NCI-H510A treated with DMSO at 0.1 percent for 48 hours (cell line): Measurements from ENCODE around the gene GPR143.

Experiments
- DNase-seq: peaks from one replicate; lab custom pipeline; 2025; lab: John Stamatoyannopoulos, UW

GPR143 gene

GRCh38 chrX:9708086-9708485, 57.6 kb downstream of the GPR143 start:
- DNase-seq = no peak

GRCh38 chrX:9707306-9708033, 58.2 kb downstream of the GPR143 start:
- DNase-seq = no peak

- no peak for DNase-seq
These were observed 59.2 kb downstream of the GPR143 start for GRCh38 chrX:9706421-9706820.

GRCh38 chrX:9704876-9705465, 60.7 kb downstream of the GPR143 start:
- no peak for DNase-seq

GRCh38 chrX:9703406-9703805, 62.2 kb downstream of the GPR143 start:
- no peak for DNase-seq

- no peak for DNase-seq
These were observed 63.9 kb downstream of the GPR143 start for GRCh38 chrX:9701790-9702189.

- DNase-seq = no peak
These were observed 65.1 kb downstream of the GPR143 start for GRCh38 chrX:9700555-9700954.

GRCh38 chrX:9698576-9698975, 67.1 kb downstream of the GPR143 start:
- DNase-seq = no peak

DNA sequence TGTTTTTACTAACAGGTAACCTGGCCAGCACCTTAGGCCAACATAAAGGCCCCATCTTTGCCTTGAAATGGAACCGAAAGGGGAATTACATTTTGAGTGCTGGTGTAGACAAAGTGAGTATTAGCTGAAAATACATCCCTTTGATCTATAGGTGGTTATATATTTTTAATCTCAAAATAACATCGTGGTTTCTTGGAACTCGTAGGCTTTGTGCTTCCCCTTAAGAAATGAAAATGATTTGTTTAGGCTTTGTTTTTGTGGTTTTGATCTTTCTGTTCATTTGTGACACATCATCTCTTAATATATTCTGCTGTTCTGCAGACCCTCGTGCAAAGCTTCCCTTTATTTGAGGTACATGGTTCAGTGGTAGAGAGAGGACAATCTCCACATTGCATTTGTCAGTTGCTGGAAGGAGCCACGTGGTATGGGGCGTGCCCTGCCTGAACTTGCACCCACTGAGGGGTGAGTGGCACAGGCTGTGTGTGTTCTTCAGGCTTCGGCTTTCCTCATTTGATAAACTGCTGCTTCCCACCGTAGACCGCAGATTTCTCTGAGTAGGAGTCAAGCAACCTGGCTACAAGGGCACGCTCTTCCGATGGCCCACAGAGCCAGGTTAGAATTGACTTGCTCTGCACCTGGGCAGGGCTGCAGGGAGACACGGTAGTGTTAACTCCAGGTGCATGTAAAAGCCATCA, 72.2 kb downstream of the GPR143 start:
- no peak for DNase-seq

GRCh38 chrX:9690046-9690445, 75.6 kb downstream of the GPR143 start:
- no peak for DNase-seq

DNA sequence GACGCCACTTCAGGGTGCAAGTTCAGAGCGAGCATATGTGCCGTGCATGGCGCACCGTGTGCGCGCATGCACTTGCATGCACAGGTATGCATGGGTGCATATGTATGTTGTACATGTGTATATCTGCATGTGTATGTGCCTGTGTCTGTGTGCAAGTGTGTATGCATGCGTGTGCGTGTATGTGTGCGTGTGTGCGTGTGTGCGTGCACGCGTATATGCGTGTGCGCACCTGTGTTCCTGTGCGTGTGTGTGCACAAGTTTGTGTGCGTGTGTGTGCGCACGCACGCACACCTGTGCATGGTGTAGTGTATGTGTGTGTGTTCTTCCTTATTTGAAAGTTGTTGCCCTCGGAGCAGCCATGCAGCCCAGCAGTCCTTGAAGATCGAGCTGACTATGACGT, 76.8 kb downstream of the GPR143 start:
- no peak for DNase-seq

DNA sequence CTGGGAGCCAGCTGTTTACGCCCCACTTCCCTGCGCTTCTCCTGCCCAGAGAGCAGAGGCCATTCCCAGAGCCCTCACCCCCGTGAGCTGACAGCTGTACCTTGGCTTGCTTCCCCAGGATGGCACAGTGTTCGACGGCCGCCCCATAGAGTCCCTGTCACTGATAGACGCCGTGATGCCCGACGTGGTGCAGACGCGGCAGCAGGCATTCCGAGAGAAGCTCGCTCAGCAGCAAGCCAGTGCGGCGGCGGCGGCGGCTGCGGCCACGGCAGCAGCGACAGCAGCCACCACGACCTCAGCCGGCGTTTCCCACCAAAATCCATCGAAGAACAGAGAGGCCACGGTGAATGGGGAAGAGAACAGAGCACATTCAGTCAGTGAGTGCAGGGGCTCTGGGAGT, 77.7 kb downstream of the GPR143 start:
- DNase-seq = no peak

DNA sequence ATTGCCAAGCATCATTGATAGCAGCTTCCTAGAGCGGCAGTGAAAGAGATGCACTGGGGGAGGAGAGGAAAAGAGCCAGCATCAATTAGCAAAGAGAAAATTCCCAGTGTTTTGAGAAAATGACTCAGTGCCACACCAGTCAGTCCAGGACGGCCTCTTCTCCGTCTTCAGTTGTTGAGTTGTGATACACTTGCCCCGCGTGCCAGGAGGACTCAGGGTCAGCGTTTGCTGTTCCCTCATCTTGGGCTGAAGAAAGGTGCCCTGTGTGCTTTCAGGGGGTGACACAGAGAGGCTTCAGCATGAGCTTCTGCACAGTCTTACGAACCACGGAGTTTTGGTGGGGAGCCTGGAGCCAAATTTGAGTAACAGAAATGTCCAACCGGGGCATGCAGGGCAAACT, 82.3 kb downstream of the GPR143 start:
- DNase-seq = no peak

- DNase-seq = no peak
These were observed 82.8 kb downstream of the GPR143 start for GRCh38 chrX:9682861-9683260.

DNA sequence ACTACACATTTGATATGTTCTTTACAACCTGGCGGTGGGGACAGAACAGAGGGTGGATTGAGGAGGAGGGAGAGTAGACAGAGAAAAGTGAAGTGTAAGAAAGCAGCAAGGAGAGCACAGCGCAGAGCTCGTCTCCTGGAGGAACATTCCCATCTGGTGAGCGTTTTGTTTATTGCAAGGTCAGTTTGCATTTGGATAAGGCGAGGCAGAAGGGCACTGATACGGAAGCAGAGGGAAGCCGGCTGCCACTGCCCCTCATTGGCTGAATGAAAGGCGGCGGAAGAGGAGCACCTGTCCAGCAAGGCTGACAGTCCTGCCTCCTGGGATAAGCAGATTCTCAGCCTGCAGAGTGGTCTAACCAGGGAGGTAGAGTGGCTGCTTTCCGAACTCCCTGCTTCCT, 83.2 kb downstream of the GPR143 start:
- no peak for DNase-seq

- no peak for DNase-seq
These were observed 84.2 kb downstream of the GPR143 start for GRCh38 chrX:9681422-9681821.

DNA sequence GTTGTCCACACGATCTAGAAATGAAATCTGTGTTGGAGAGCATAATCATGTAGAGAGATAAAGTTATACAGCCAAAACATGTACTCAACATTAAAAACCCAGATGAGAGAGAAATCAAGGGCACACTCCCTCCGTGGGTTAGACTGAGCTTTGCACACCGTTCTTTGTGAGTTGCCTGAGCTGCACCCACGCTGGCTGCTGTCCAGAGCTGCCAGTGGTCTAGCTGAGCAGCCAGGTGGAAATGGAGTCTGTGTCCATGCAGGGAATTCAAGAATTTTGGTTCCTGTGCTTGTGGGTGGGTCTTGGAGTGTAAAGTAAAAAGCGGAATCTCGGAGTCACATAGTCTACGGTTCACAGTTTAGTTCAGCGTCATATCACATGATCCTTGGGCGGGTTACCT, 84.6 kb downstream of the GPR143 start:
- DNase-seq = no peak

GRCh38 chrX:9678215-9678965, 87.3 kb downstream of the GPR143 start:
- DNase-seq = no peak

GRCh38 chrX:9677098-9677739, 88.4 kb downstream of the GPR143 start:
- DNase-seq = no peak

DNA sequence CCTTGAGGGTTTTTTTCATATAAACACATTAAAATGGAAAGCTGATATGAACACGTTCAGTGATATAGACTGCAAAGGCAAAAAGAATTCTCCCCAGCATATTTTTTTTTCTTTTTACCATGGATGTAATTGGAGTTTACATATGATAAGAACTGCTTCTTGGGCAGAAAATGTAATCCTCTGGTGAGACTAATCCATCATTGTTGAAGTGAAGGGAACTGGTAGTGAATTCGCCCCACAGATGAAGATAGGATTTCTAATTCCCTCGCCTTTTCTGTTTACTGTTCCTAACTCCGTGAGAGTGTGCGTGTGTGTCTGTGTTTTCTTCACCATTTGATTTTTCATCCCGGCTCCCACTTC, 88.9 kb downstream of the GPR143 start:
- no peak for DNase-seq

DNA sequence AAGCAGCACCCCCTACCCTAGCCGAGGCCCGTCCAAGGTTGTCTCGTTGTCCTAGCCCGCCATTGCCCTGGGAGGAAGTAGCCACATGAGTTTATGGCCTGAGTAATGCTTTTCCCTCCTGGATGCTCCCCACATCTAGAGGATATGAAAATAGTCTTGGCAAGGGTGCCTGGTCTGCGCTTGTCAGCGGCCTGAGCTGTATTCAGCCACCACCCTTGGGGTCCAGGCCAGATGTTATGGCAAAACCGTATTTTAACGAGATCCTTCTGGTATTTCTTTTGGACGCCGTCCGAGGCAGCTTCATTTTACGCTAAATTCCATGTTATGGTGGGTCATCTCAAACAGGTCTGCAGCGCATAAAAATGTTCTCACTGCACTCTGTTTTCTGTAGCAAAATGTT, 89.3 kb downstream of the GPR143 start:
- no peak for DNase-seq
